ENCODE measurements around the gene TBC1D5. TPM values are rescaled to one million over a fixed set of nuclear protein-coding genes. Genes with fewer than 3 reads are reported as not detected.

TBC1D5 gene
- total and polyA plus RNA-seq, 7 donors: 7.2 to 82.3 (median 43.7) TPM

DNA sequence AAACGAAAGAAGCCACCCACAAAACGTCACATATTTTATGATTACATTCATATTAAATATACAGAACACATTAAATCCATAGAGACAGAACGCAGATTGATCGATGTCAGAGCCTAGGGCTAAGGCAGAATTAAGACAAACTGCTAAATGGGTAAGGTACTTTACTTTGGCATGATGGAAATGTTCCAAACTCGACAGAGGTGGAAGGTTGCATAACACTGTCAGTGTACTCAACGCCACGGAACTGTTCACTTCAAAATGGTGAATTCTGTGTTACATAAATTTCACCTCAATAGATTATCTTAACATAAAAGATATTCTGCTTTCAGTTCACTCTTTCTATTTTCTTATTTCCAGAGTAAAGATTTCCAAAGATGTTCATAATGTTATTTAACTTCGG is 158.4 kb downstream of the TBC1D5 start:
- TF ChIP-seq, protein P1, sequence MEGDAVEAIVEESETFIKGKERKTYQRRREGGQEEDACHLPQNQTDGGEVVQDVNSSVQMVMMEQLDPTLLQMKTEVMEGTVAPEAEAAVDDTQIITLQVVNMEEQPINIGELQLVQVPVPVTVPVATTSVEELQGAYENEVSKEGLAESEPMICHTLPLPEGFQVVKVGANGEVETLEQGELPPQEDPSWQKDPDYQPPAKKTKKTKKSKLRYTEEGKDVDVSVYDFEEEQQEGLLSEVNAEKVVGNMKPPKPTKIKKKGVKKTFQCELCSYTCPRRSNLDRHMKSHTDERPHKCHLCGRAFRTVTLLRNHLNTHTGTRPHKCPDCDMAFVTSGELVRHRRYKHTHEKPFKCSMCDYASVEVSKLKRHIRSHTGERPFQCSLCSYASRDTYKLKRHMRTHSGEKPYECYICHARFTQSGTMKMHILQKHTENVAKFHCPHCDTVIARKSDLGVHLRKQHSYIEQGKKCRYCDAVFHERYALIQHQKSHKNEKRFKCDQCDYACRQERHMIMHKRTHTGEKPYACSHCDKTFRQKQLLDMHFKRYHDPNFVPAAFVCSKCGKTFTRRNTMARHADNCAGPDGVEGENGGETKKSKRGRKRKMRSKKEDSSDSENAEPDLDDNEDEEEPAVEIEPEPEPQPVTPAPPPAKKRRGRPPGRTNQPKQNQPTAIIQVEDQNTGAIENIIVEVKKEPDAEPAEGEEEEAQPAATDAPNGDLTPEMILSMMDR (IDR thresholded peaks at IDR 0.05): no peak
- TF ChIP-seq POLR2A (IDR thresholded peaks at IDR 0.05) (no peak), POLR2AphosphoS5 (IDR thresholded peaks at IDR 0.05) (no peak), EP300 (IDR thresholded peaks at IDR 0.05) (no peak)
- DNase-seq: no peak
- 95 to 96% methylated on average over 8 of the region's 8 CpGs for WGBS, 2 donors
- no peak overlapping the region for H3K27ac ChIP-seq
- H3K27me3 ChIP-seq: no peaks in the 10 kb centered on the region
- no peaks in the 10 kb centered on the region for H3K36me3 ChIP-seq
- intact Hi-C loops (cut with DNase I): no loop called here
- H3K4me1 ChIP-seq: no peaks in the 10 kb centered on the region
- H3K4me3 ChIP-seq: no peak overlapping the region
- H3K9me3 ChIP-seq: no peaks in the 10 kb centered on the region

DNA sequence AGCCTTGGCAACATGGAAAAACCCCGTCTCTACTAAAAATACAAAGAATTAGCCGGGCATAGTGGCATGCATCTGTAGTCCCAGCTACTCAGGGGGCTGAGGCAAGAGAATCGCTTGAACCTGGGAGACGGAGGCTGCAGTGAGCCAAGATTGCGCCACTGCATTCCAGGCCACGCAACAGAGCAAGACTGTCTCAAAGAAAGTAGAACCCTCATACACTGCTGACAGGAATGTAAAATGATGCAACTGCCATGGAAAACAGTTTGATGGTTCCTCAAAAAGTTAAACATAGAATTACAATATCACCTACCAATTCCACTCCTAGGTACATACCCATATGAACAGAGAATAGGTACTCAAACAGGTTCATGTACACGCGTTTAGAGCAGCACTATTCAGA is 158.9 kb downstream of the TBC1D5 start:
- H3K9me3 ChIP-seq: no peaks in the 10 kb centered on the region
- intact Hi-C loops (cut with DNase I): no loop called here
- 95 to 96% methylated on average over 8 of the region's 8 CpGs for WGBS, 2 donors
- no peaks in the 10 kb centered on the region for H3K36me3 ChIP-seq
- no peak for DNase-seq
- no peaks in the 10 kb centered on the region for H3K27me3 ChIP-seq
- no peak overlapping the region for H3K4me3 ChIP-seq
- TF ChIP-seq POLR2AphosphoS5 (IDR thresholded peaks at IDR 0.05): no peak
- TF ChIP-seq, protein P1 (IDR thresholded peaks at IDR 0.05): no peak
- TF ChIP-seq EP300 (IDR thresholded peaks at IDR 0.05): no peak
- no peak for TF ChIP-seq POLR2A (IDR thresholded peaks at IDR 0.05)
- no peak overlapping the region for H3K27ac ChIP-seq
- peaks cover 0 to 4% (median 0%) of the 10 kb centered on the region in 4 donors for H3K4me1 ChIP-seq

DNA sequence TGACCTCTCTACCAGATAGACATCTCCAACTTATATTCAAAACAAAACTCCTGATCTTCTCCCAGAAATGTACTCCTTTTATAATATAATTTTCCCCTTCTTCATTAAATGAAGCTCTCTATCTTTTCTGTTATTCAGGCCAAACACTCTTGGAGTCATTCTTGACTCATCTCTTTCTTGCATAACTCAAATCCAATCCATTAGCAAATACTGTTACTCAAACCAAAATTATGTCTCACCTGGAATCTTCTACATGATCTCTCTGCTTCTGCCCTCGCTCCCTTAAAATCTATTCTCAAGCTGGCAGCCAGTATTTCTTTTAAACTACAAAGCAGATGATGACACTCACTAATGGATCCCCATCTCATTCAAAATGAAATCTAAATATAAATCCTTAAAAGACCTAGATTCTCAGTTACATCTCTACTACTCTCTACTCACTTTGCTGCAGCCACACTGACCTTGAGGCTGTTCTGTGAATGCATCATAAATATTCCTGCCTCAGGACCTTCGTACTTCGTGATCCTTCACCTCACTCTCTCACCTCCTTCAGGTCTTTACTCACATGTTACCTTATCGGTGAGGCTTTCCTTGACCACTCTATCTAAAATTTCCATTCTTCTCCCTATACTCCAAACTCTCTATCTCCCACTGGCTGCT is 160.9 kb downstream of the TBC1D5 start:
- peaks cover 0 to 15% (median 2%) of the 10 kb centered on the region in 4 donors for H3K4me1 ChIP-seq
- H3K27me3 ChIP-seq: no peaks in the 10 kb centered on the region
- no peak overlapping the region for H3K4me3 ChIP-seq
- DNase-seq: no peak
- no peaks in the 10 kb centered on the region for H3K9me3 ChIP-seq
- TF ChIP-seq EP300 (IDR thresholded peaks at IDR 0.05) (no peak), POLR2AphosphoS5 (IDR thresholded peaks at IDR 0.05) (no peak), POLR2A (IDR thresholded peaks at IDR 0.05) (no peak)
- TF ChIP-seq, protein P1 (IDR thresholded peaks at IDR 0.05): no peak
- 97% methylated on average over 4 of the region's 4 CpGs for WGBS, 2 donors
- intact Hi-C loops (cut with DNase I): no loop called here
- no peak overlapping the region for H3K27ac ChIP-seq
- H3K36me3 ChIP-seq: no peaks in the 10 kb centered on the region

DNA sequence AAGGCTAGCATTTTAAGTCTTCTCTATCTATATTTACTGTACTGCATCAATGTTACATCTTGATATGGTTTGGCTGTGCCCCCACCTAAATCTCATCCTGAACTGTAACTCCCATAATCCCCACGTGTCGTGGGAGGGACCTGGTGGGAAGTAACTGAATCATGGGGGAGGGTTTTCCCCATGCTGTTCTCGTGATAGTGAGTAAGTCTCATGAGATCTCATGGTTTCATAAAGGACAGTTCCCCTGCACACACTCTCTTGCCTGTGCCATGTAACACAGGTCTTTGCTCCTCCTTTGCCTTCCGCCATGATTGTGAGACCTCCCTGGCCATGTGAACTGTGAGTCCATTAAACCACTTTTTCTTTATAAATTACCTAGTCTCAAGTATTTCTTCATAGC is 161.5 kb downstream of the TBC1D5 start:
- H3K27ac ChIP-seq: no peak overlapping the region
- intact Hi-C loops (cut with DNase I): no loop called here
- peaks cover 0 to 15% (median 2%) of the 10 kb centered on the region in 4 donors for H3K4me1 ChIP-seq
- WGBS, 2 donors: 88 to 95% methylated on average over 4 of the region's 4 CpGs
- no peak for TF ChIP-seq POLR2A (IDR thresholded peaks at IDR 0.05)
- TF ChIP-seq POLR2AphosphoS5 (IDR thresholded peaks at IDR 0.05): no peak
- no peak for TF ChIP-seq EP300 (IDR thresholded peaks at IDR 0.05)
- TF ChIP-seq, protein P1 (IDR thresholded peaks at IDR 0.05): no peak
- H3K36me3 ChIP-seq: no peaks in the 10 kb centered on the region
- no peak for DNase-seq
- no peaks in the 10 kb centered on the region for H3K9me3 ChIP-seq
- H3K27me3 ChIP-seq: no peaks in the 10 kb centered on the region
- no peak overlapping the region for H3K4me3 ChIP-seq

Measured in sigmoid colon (tissue), 7 donors.